Esophagus muscularis mucosa (tissue), 4 donors: ENCODE data around the gene HECTD4. TPM values are rescaled to one million over a fixed set of nuclear protein-coding genes. Genes with fewer than 3 reads are reported as not detected.
A peak's percentile ranks its signal among the peaks of the same experiment; 100 is the strongest.

Experiments used
- DNase-seq: peaks from one replicate; pipeline ENCODE4 v3.0.0-alpha.2; 2017; ENCODE audit errors: extremely low spot score
- H3K27ac ChIP-seq, 4 donors: fragments of 200-600 bp; sonication (generic); replicated peaks in 1 of 4; 1 replicate in 3 of 4; 2 replicates in 1 of 4; pipeline ENCODE4 v1.5.1; 2016 to 2019; ENCODE audit warnings: mild to moderate bottlenecking in 1 of 4
- H3K27me3 ChIP-seq, 4 donors: fragments of 200-600 bp; sonication (generic); one replicate each; pipeline versions ENCODE4 v1.5.1 to v1.6.0; 2016 to 2019
- H3K36me3 ChIP-seq, 4 donors: fragments of 200-600 bp; sonication (generic); one replicate each; pipeline ENCODE4 v1.5.1; 2016 to 2019
- H3K4me1 ChIP-seq, 4 donors: fragments of 200-600 bp; sonication (generic); one replicate each; pipeline ENCODE4 v1.5.1; 2016 to 2019
- H3K4me3 ChIP-seq, 4 donors: fragments of 200-600 bp; sonication (generic); 1 replicate in 2 of 4; 2 replicates in 2 of 4; pipeline ENCODE4 v1.5.1; 2016 to 2019; ENCODE audit warnings: mild to moderate bottlenecking in 4 of 4, moderate library complexity in 1 of 4
- H3K9me3 ChIP-seq, 4 donors: fragments of 200-600 bp; sonication (generic); 1 replicate in 3 of 4; 2 replicates in 1 of 4; pipeline ENCODE4 v1.5.1; 2016 to 2019
- EP300 ChIP-seq: sonication (generic); formaldehyde crosslinking; IDR thresholded peaks from one replicate; pipeline ENCODE4 v1.6.1; 2017; ENCODE audit warnings: antibody characterized with exemption
- POLR2A ChIP-seq: fragments of 450-650 bp; IDR thresholded peaks from one replicate; pipeline ENCODE4 v1.6.1; 2017; ENCODE audit warnings: antibody characterized with exemption, moderate library complexity, mild to moderate bottlenecking, low read depth
- POLR2AphosphoS5 ChIP-seq, 2 donors: sonication (generic); formaldehyde crosslinking; IDR thresholded peaks; one replicate each; pipeline ENCODE4 v1.6.1; 2017; ENCODE audit warnings: antibody characterized with exemption in 2 of 2
- WGBS: methylation state at CpG from one replicate; pipeline ENCODE4 v1.1.5; 2018; 5-methylcytosine and 5-hydroxymethylcytosine counted together
- intact Hi-C: fragments of 100-400 bp; cut with DNase I; formaldehyde crosslinking; loops from one replicate; pipeline ENCODE4 v1.15.1; 2023
- total RNA-seq, 4 donors: library from RNA; depleted of rRNA; stranded (reverse); fragments of >200 nt; gene quantifications; one replicate each; pipeline versions ENCODE4 v1.1.0 to v1.2.1, GENCODE V29; 2016
- TF ChIP-seq, protein P1 (sequence below), 3 experiments: fragments of 200-600 bp in 2 of 3; fragments of 450-650 bp in 1 of 3; sonication (generic) in 2 of 3; IDR thresholded peaks; one replicate each; pipeline ENCODE4 v1.5.1; 2017 to 2019; ENCODE audit warnings: antibody characterized with exemption in 3 of 3, mild to moderate bottlenecking in 2 of 3, moderate library complexity in 1 of 3

Gene HECTD4, protein sequence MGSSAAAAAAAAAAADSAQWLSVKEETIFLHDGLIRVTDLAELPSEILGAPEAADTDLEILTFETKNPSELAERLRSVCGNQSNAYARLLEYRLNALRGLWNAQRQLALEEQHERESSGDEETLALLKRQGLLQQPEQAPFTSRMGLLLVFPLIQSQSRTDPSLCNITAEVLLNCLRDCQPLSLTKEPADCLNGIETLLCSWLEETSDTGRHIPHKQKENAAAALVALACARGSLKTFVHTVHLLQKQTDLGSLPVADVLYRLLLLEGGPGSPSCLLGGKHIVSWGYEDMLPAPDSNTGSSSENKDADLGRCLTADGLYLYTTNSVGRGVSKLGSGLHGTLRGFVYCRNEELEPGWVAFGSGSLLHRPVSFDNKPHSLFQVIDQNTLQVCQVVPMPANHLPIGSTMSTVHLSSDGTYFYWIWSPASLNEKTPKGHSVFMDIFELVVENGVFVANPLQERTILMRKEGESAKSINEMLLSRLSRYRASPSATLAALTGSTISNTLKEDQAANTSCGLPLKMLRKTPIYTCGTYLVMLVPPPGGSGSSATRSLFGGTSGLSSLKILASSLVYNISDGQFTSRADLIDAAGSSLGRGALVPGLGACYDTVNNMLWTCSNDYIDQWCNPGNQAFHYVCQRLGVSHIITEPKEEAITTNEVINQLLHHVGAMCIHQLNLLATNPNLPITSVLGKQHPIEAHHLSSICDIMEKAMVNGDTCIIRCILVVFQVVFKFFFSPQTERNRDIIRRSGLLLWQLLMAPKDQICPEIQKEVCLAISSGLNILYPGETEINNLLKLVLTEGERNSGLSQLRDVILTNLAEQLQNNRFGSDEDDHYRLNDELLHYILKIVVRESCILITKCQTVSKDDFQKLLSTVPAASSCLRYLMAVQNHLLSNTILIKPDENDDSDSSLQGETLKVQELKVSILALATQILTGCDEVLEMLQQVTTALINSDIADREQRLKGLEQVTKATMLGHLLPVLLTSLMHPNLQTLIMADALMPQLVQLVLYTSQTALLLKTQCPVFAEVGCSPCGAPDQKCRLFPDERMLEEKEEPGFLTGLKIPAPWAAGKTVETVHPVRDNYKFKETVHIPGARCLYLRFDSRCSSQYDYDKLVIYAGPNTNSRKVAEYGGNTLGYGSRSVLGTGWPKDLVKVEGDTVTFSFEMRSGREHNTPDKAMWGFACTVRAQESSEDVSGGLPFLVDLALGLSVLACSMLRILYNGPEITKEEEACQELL (N-terminal part only)
- total RNA-seq: 10 to 100 TPM; 27.3 to 59.3 (median 44.9) TPM

DNA sequence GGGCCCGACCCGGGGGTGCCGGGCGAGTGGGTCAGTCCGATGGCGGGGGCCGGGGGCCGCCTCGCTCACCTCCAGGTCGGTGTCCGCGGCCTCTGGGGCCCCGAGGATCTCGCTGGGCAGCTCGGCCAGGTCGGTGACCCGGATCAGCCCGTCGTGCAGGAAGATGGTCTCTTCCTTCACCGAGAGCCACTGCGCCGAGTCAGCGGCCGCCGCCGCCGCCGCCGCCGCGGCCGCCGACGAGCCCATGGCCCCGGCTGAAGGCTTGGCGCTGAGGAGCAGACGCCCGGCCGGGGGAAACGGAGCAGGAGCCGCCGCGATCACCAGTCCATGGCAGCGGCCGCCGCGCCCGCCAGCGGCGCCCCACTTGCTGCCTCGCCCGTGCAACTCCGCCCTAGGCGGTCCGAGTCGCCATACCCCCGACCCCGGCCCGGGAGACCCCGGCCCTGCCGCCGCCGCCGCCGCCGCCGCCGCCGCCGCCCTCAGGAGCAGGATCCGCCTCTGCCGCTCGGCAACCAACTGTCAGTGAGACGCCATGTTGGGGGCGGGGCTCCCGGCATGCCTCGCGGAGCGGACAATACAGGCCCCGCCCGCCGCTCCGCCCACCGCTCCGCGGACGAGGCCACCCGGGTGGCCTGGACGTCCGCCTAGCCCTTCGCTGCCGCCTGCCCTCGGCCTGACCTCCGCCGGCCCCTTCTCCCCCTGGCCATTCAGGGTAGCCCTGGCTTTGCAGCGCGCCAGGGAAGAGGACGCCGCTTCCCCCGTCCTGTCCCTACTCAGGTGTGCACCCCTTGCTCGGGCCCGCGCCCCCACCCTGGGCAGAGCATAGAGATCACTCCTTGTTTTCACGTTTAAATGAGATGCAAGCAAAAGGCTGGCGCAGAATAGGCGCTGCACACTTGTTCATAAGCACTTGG is at the start of gene HECTD4:
HECTD4 (minus strand) TSS at position 549 of the 914 bp plus-strand sequence; CDS start at position 246, 303 bp downstream.
- Histone ChIP-seq H3K27ac (peak within 1 kb of the TSS; percentile 82 to 91 (median 86)), H3K4me3 (peak within 1 kb of the TSS; percentile 92 to 99 (median 95)), H3K9me3 (no peaks in the 10 kb centered on the region), H3K4me1 (peaks cover 14 to 32% (median 24%) of the 10 kb centered on the region in 4 donors), H3K27me3 (no peaks in the 10 kb centered on the region), H3K36me3 (no peaks in the 10 kb centered on the region)
- under 1% methylated on average over 9 of the region's 106 CpGs for WGBS
- intact Hi-C loops: loop anchor here (10.0 kb wide), 2 partner anchors 187 to 437 kb away; no protein-coding TSS in a partner anchor
- TF ChIP-seq POLR2AphosphoS5 (IDR thresholded peaks at IDR 0.05) (peak; percentile 83 to 91), POLR2A (no peak)
- TF ChIP-seq, protein P1, sequence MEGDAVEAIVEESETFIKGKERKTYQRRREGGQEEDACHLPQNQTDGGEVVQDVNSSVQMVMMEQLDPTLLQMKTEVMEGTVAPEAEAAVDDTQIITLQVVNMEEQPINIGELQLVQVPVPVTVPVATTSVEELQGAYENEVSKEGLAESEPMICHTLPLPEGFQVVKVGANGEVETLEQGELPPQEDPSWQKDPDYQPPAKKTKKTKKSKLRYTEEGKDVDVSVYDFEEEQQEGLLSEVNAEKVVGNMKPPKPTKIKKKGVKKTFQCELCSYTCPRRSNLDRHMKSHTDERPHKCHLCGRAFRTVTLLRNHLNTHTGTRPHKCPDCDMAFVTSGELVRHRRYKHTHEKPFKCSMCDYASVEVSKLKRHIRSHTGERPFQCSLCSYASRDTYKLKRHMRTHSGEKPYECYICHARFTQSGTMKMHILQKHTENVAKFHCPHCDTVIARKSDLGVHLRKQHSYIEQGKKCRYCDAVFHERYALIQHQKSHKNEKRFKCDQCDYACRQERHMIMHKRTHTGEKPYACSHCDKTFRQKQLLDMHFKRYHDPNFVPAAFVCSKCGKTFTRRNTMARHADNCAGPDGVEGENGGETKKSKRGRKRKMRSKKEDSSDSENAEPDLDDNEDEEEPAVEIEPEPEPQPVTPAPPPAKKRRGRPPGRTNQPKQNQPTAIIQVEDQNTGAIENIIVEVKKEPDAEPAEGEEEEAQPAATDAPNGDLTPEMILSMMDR (IDR thresholded peaks at IDR 0.05): peak in 1 of 3 experiments; percentile 27
- DNase-seq: peak; percentile 96

DNA sequence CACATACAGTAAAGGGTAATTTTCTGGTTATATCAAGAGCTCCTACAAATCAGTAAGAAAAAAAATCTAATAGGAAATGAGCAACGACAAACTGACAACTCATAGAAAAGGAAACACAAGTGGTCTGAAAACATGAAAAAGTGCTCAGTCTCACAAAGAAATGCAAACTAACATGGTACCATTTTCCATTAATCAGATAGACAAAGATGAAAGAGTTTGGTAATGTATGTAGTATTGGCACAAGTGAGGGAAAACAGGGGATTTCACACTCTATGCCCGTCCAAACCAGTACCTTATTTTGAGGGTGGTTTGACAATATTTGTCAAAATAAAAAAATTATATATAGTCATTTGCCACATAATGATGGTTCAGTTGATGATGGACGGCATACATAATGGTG is 49.7 kb upstream of the HECTD4 start:
- Histone ChIP-seq H3K9me3 (no peaks in the 10 kb centered on the region), H3K27ac (no peak overlapping the region), H3K4me3 (no peak overlapping the region), H3K27me3 (no peaks in the 10 kb centered on the region), H3K36me3 (peaks cover 0 to 11% (median 4%) of the 10 kb centered on the region in 4 donors), H3K4me1 (no peaks in the 10 kb centered on the region)
- WGBS: 80% methylated on average over 3 of the region's 3 CpGs
- intact Hi-C loops: no loop called here
- no peak for DNase-seq
- TF ChIP-seq, protein P1 (IDR thresholded peaks at IDR 0.05): no peak
- TF ChIP-seq EP300: no peak
- TF ChIP-seq POLR2AphosphoS5 (IDR thresholded peaks at IDR 0.05): no peak
- no peak for TF ChIP-seq POLR2A

DNA sequence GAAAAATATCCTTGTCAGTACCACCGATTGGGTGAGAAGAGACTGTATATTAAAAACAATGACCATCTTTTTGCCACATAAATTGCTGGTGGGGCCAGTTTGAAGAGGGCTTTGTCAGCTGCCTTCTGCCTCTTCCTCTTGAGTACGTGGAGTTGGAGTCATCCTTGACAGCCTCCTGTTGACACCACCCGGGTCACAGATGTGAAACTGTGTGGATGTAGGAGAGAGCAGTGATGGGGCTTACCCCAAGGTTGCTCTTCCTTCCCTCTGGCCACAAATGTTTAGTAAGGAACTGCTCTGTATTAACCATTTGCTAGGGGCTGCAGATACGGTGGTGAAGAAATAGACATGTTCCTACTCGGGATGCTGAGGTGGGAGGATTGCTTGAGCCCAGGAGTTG is 48.7 kb upstream of the HECTD4 start:
- WGBS: 87% methylated on average over 5 of the region's 5 CpGs
- Histone ChIP-seq H3K4me3 (no peak overlapping the region), H3K4me1 (no peaks in the 10 kb centered on the region), H3K9me3 (no peaks in the 10 kb centered on the region), H3K36me3 (peaks cover 0 to 15% (median 4%) of the 10 kb centered on the region in 4 donors), H3K27ac (no peak overlapping the region), H3K27me3 (no peaks in the 10 kb centered on the region)
- no peak for DNase-seq
- intact Hi-C loops: no loop called here
- TF ChIP-seq EP300 (no peak), POLR2AphosphoS5 (IDR thresholded peaks at IDR 0.05) (no peak), POLR2A (no peak)
- TF ChIP-seq, protein P1 (IDR thresholded peaks at IDR 0.05): no peak

DNA sequence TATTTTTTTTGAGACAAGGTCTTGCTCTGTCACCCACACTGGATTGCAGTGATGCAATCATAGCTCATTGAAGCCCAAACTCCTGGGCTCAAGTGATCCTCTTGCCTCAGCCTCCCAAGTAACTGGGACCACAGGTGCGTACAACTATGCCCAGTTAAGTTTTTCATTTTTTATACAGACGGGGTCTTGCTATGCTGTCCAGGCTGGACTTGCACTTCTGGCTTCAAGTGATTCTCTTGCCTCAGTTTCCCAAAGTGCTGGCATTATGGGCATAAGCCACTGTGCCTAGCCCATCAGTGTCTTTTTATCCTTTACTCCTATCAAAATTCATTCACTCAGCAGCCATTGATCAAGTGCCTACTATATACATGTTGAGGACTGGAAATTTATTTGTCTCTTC is 45.5 kb upstream of the HECTD4 start:
- 98% methylated on average over 2 of the region's 2 CpGs for WGBS
- H3K9me3 ChIP-seq: no peaks in the 10 kb centered on the region
- peaks cover 0 to 19% (median 4%) of the 10 kb centered on the region in 4 donors for H3K36me3 ChIP-seq
- DNase-seq: no peak
- no peaks in the 10 kb centered on the region for H3K27me3 ChIP-seq
- H3K27ac ChIP-seq: no peak overlapping the region
- intact Hi-C loops: no loop called here
- no peak overlapping the region for H3K4me3 ChIP-seq
- peaks cover 15 to 19% (median 16%) of the 10 kb centered on the region in 4 donors for H3K4me1 ChIP-seq
- TF ChIP-seq POLR2A: no peak
- no peak for TF ChIP-seq EP300
- TF ChIP-seq, protein P1 (IDR thresholded peaks at IDR 0.05): no peak
- no peak for TF ChIP-seq POLR2AphosphoS5 (IDR thresholded peaks at IDR 0.05)
